GM12878 (cell line): ENCODE results near the gene STOML2. TPM values are rescaled to one million over a fixed set of nuclear protein-coding genes. Genes with fewer than 3 reads are reported as not detected.

Source experiments
- BCL11A ChIP-seq: IDR thresholded peaks from 2 replicates; pipeline ENCODE4 v1.6.1; 2011; ENCODE audit warnings: low read depth, low read length
- BHLHE40 ChIP-seq, 2 experiments: fragments of 450-650 bp in 1 of 2; IDR thresholded peaks; 2 replicates each; pipeline ENCODE4 v1.6.1; 2011 to 2017; ENCODE audit warnings: low read depth in 2 of 2, borderline replicate concordance in 1 of 2, improper control_type of control experiment in 1 of 2, low read length in 1 of 2, mild to moderate bottlenecking in 1 of 2
- CBX3 ChIP-seq: fragments of 200-600 bp; sonication (generic); IDR thresholded peaks from 2 replicates; pipeline ENCODE4 v1.6.1; 2016; ENCODE audit warnings: low read depth, borderline replicate concordance
- CHD1 ChIP-seq: IDR thresholded peaks from 2 replicates; pipeline ENCODE4 v1.6.1; 2012; ENCODE audit warnings: low read depth, low read length, improper control_type of control experiment
- FOS ChIP-seq: IDR thresholded peaks from 3 replicates; pipeline ENCODE4 v1.6.1; 2011; ENCODE audit warnings: borderline replicate concordance; ENCODE audit not compliant: insufficient read length; ENCODE audit errors: extremely low read depth
- FOXM1 ChIP-seq: IDR thresholded peaks from 2 replicates; pipeline ENCODE4 v1.6.1; 2012; ENCODE audit warnings: low read depth, mild to moderate bottlenecking, inconsistent platforms, low read length, moderate library complexity
- HDAC2 ChIP-seq: fragments of 200-600 bp; sonication (generic); IDR thresholded peaks from 2 replicates; pipeline ENCODE4 v1.6.1; 2017
- HDGF ChIP-seq: fragments of 450-650 bp; IDR thresholded peaks from 2 replicates; pipeline ENCODE4 v1.6.1; 2016; ENCODE audit warnings: antibody characterized with exemption
- MTA2 ChIP-seq: fragments of 450-650 bp; IDR thresholded peaks from 2 replicates; pipeline ENCODE4 v1.6.1; 2016; ENCODE audit warnings: low read depth, mild to moderate bottlenecking, moderate library complexity
- NFIC ChIP-seq: IDR thresholded peaks from 2 replicates; pipeline ENCODE4 v1.6.1; 2012; ENCODE audit warnings: low read depth, mild to moderate bottlenecking, inconsistent platforms, low read length, moderate library complexity
- PAX5 ChIP-seq: IDR thresholded peaks from 2 replicates; pipeline ENCODE4 v1.6.1; 2011; ENCODE audit warnings: low read depth, low read length, borderline replicate concordance
- SIX5 ChIP-seq: IDR thresholded peaks from 2 replicates; pipeline ENCODE4 v1.6.1; 2011; ENCODE audit warnings: mild to moderate bottlenecking, low read depth, low read length, moderate library complexity; ENCODE audit not compliant: severe bottlenecking
- SMAD1 ChIP-seq: fragments of 450-650 bp; IDR thresholded peaks from 2 replicates; pipeline ENCODE4 v1.6.1; 2018; ENCODE audit warnings: mild to moderate bottlenecking, low read depth; ENCODE audit not compliant: partially characterized antibody
- WRNIP1 ChIP-seq: IDR thresholded peaks from 2 replicates; pipeline ENCODE4 v1.6.1; 2011; ENCODE audit warnings: low read depth, low read length, improper control_type of control experiment, borderline replicate concordance
- YBX1 ChIP-seq: fragments of 450-650 bp; IDR thresholded peaks from 2 replicates; pipeline ENCODE4 v1.6.1; 2016; ENCODE audit warnings: antibody characterized with exemption
- ZBED1 ChIP-seq: IDR thresholded peaks from 2 replicates; pipeline ENCODE4 v1.6.1; 2016; ENCODE audit warnings: borderline replicate concordance
- polyA plus RNA-seq, 11 experiments: library from polyadenylated mRNA; depleted of rRNA in 4 of 11; unstranded in 6 of 11; stranded (reverse) in 5 of 11; fragments of >200 nt; fragmentation: Nextera tagmentation in 4 of 11; fragmentation: Illumina TruSeq in 1 of 11; extraction: Ambion mirVana in 4 of 11; extraction: Trizol in 1 of 11; gene quantifications; 1 replicate in 1 of 11; 2 replicates in 10 of 11; pipeline versions ENCODE4 v1.2.1 to v1.2.3, GENCODE V29; 2011 to 2016; ENCODE audit warnings: inconsistent platforms in 2 of 11, missing spikeins in 2 of 11, low read depth in 1 of 11
- total RNA-seq, 4 experiments: library from RNA; depleted of rRNA in 3 of 4; stranded (reverse); fragments of >200 nt in 3 of 4; fragmentation: Illumina TruSeq in 1 of 4; extraction: Trizol in 1 of 4; gene quantifications; 2 replicates each; pipeline versions ENCODE4 v1.2.1 to v1.2.3, GENCODE V29; 2013 to 2021
- TF ChIP-seq, protein P1 (sequence below): IDR thresholded peaks from 2 replicates; pipeline ENCODE4 v1.6.1; 2011; ENCODE audit warnings: borderline replicate concordance, low read depth, mild to moderate bottlenecking, moderate library complexity, mixed read lengths, low read length; ENCODE audit not compliant: insufficient read depth; ENCODE audit errors: extremely low read length
- TF ChIP-seq, protein P2 (sequence below): IDR thresholded peaks from 2 replicates; pipeline ENCODE4 v1.6.1; 2012; ENCODE audit warnings: low read depth, low read length, improper control_type of control experiment
- TF ChIP-seq, protein P3 (sequence below): fragments of 450-650 bp; IDR thresholded peaks from 2 replicates; pipeline ENCODE4 v1.6.1; 2017; ENCODE audit warnings: borderline replicate concordance
- TF ChIP-seq, protein P4 (sequence below): fragments of 450-650 bp; IDR thresholded peaks from 2 replicates; pipeline ENCODE4 v1.6.1; 2018; ENCODE audit warnings: borderline replicate concordance, mild to moderate bottlenecking; ENCODE audit not compliant: partially characterized antibody
- TF ChIP-seq, protein P5 (sequence below): fragments of 450-650 bp; IDR thresholded peaks from 2 replicates; pipeline ENCODE4 v1.6.1; 2017; ENCODE audit warnings: mild to moderate bottlenecking, low read depth, inconsistent platforms; ENCODE audit not compliant: poor library complexity, severe bottlenecking

STOML2 gene
- total and polyA plus RNA-seq, 10 of the 15 experiments (the other 5 are each of a cell fraction or from before 2014, with no cell fraction given): 112 to 284 (median 207) TPM

DNA sequence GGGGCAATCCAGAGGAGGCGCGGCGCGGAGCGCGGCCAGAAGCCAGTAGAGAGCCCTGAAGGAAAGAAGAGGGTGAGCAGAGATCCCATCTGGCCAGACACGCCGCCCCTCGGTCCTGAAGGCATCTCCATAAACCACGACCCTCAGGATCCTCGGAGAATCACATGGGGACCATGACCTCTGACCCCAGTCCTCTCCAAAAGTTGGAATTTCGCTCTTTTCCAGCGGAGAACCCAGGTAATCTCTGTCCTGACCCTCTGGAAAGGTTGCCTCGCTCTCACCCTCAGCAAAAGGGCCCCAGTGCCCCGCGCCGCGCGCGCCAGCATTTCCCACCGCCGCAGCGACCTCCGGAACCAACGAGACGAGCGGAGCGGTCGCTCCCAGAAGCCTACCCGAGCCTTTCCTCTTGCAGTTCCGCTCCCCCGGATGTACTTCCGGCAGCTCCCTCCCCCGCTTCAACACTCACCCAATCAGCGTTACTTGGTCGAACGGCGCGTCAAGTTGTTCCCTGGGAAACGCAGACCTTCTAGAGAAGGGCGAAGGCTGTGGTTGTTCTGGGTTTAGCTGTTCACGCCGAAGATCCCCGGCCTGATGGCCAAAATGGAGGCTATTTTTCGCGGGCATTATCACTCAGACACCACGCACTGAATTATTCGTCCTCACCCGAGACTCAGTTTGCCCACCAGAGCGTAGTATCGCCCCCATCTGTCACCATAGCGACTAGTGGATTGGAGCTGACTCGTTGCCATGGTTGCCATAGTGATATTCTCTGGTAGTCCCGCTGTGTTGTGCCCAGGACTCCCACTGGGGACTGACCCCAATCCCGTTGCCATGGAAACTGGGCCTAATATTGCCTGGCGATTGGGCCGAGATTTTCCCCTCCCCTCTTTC, at the start of gene STOML2 (continued):
- TF ChIP-seq BCL11A (peak; percentile 12; the same call in 1 of the 2 replicates), WRNIP1 (peak; percentile 90; the same call in 1 of the 2 replicates), FOS (no peak), YBX1 (no peak), HDAC2 (no peak), NFIC (no peak; the same call in 1 of the 2 replicates), SMAD1 (peak; percentile 23), ZBED1 (no peak), FOXM1 (no peak), MTA2 (peak; percentile 83), SIX5 (peak; percentile 70), BHLHE40 (IDR thresholded peaks at IDR 0.05; ENCODE audit: borderline replicate concordance in 1 of 2, low read depth in 2 of 2, low read length in 1 of 2) (peak; percentile 54 to 56; a peak in 2 of 4 replicates), HDGF (0 out of 2 replicates have a peak, but pooled peaks have one; percentile 42), CHD1 (peak; percentile 73; the same call in 1 of the 2 replicates), PAX5 (peak; percentile 22; the same call in 1 of the 2 replicates), CBX3 (no peak)
- TF ChIP-seq, protein P1, sequence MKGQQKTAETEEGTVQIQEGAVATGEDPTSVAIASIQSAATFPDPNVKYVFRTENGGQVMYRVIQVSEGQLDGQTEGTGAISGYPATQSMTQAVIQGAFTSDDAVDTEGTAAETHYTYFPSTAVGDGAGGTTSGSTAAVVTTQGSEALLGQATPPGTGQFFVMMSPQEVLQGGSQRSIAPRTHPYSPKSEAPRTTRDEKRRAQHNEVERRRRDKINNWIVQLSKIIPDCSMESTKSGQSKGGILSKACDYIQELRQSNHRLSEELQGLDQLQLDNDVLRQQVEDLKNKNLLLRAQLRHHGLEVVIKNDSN: no peak
- TF ChIP-seq, protein P2, sequence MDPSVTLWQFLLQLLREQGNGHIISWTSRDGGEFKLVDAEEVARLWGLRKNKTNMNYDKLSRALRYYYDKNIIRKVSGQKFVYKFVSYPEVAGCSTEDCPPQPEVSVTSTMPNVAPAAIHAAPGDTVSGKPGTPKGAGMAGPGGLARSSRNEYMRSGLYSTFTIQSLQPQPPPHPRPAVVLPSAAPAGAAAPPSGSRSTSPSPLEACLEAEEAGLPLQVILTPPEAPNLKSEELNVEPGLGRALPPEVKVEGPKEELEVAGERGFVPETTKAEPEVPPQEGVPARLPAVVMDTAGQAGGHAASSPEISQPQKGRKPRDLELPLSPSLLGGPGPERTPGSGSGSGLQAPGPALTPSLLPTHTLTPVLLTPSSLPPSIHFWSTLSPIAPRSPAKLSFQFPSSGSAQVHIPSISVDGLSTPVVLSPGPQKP: peak; percentile 99
- TF ChIP-seq, protein P3, sequence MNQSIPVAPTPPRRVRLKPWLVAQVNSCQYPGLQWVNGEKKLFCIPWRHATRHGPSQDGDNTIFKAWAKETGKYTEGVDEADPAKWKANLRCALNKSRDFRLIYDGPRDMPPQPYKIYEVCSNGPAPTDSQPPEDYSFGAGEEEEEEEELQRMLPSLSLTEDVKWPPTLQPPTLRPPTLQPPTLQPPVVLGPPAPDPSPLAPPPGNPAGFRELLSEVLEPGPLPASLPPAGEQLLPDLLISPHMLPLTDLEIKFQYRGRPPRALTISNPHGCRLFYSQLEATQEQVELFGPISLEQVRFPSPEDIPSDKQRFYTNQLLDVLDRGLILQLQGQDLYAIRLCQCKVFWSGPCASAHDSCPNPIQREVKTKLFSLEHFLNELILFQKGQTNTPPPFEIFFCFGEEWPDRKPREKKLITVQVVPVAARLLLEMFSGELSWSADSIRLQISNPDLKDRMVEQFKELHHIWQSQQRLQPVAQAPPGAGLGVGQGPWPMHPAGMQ: no peak
- TF ChIP-seq, protein P4, sequence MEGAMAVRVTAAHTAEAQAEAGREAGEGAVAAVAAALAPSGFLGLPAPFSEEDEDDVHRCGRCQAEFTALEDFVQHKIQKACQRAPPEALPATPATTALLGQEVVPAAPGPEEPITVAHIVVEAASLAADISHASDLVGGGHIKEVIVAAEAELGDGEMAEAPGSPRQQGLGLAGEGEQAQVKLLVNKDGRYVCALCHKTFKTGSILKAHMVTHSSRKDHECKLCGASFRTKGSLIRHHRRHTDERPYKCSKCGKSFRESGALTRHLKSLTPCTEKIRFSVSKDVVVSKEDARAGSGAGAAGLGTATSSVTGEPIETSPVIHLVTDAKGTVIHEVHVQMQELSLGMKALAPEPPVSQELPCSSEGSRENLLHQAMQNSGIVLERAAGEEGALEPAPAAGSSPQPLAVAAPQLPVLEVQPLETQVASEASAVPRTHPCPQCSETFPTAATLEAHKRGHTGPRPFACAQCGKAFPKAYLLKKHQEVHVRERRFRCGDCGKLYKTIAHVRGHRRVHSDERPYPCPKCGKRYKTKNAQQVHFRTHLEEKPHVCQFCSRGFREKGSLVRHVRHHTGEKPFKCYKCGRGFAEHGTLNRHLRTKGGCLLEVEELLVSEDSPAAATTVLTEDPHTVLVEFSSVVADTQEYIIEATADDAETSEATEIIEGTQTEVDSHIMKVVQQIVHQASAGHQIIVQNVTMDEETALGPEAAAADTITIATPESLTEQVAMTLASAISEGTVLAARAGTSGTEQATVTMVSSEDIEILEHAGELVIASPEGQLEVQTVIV: peak; percentile 52
- TF ChIP-seq, protein P5, sequence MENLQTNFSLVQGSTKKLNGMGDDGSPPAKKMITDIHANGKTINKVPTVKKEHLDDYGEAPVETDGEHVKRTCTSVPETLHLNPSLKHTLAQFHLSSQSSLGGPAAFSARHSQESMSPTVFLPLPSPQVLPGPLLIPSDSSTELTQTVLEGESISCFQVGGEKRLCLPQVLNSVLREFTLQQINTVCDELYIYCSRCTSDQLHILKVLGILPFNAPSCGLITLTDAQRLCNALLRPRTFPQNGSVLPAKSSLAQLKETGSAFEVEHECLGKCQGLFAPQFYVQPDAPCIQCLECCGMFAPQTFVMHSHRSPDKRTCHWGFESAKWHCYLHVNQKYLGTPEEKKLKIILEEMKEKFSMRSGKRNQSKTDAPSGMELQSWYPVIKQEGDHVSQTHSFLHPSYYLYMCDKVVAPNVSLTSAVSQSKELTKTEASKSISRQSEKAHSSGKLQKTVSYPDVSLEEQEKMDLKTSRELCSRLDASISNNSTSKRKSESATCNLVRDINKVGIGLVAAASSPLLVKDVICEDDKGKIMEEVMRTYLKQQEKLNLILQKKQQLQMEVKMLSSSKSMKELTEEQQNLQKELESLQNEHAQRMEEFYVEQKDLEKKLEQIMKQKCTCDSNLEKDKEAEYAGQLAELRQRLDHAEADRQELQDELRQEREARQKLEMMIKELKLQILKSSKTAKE: no peak
